Nucleus accumbens (tissue), 56 donors: ENCODE data around the gene EXOC4.
"Not testable (repeated sequence)": the region's sequence is repeated elsewhere in the genome, so short reads cannot be mapped to it uniquely, and the experiment has no call there.

Experiments used
- DNase-seq, 56 donors: peaks; one replicate each; lab custom pipeline; 2025; lab: John Stamatoyannopoulos, UW

EXOC4 gene

DNA sequence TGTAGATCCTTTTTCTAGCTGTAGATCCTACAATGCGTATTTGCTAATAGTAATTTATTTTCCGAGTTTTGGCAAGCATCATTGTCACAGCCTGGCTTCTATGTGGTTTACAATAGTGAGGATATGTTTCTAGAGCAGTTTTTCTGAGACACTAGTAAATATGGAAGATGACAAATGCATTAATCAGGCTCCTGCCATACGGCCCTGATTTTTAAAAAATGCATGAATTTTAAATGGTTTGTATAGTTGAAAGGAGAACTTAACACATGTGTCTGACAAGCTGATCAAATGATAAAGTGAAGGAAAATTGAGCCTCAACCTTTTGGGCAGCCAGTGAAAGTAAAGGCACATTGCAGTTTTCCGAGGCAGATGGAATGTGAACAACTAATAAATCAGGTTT lies 354.1 kb downstream of the EXOC4 start:
- no peak for DNase-seq

- no peak for DNase-seq
Measured at GRCh38 chr7:133609806-133610205, 356.9 kb downstream of the EXOC4 start.

GRCh38 chr7:133611955-133612354 lies 359.1 kb downstream of the EXOC4 start:
- DNase-seq, result no peak

GRCh38 chr7:133613250-133613790 lies 360.4 kb downstream of the EXOC4 start:
- no peak for DNase-seq

- no peak for DNase-seq
Measured at GRCh38 chr7:133614251-133614650, 361.4 kb downstream of the EXOC4 start.

DNA sequence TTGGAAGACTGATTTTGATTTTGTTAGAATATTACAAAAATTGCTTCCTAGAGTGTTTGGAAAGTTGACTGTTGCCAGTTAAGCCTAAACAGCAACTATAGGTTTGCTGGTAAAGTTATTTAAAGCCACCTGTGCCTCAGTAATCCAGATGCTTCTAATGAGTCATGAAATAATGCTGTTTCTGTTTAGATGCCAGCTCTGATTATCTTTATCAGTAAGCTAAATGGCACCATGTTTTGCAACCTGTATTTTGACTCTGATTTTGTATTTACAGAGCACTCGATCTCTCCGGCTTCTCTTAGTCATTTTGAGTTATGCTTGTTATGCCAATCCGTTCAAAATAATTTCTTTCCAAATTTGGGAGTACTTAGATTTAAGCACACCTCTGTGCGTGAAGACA lies 366.1 kb downstream of the EXOC4 start:
- DNase-seq, result no peak

GRCh38 chr7:133619491-133619890 lies 366.6 kb downstream of the EXOC4 start:
- no peak for DNase-seq

GRCh38 chr7:133623721-133624120 lies 370.8 kb downstream of the EXOC4 start:
- no peak for DNase-seq

GRCh38 chr7:133625046-133625445 lies 372.2 kb downstream of the EXOC4 start:
- DNase-seq, result no peak

DNA sequence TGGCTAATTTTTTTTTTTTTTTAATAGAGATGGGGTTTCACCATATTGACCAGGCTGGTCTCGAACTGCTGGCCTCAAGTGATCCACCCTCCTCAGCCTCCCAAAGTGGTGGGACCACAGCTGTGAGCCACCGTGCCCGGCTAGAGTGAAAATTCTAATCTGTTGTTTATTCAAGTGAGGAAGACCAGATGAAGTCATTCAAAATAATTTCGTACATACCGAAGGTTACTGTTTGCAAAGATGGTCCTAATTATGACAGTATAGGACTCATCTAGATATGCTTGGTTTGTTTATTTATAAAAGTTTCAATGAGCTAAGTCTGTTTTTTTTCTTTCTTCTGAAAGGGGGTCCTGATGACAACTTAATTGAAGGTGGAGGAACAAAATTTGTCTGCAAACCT lies 376.8 kb downstream of the EXOC4 start:
- no peak for DNase-seq

- no peak for DNase-seq
Measured at GRCh38 chr7:133633055-133633454, 380.2 kb downstream of the EXOC4 start.

DNA sequence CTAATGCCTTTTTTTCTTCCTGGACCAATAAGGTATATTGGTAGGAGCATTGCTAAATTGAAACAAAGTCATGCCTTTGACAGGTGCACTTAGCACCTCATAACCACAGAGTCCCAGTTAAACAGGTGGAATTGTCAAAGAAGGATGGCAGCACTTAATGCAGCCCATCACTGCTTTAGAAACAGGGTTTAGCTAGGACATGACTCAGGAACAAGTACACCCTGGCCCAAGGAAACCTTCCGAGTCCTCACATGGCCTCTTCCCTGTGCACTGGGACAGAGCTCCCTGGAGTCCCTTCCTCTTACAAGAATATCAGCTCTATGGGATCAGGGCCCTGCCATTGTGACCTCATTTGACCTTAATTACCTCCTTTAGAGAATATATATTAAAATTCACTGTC lies 382.7 kb downstream of the EXOC4 start:
- no peak for DNase-seq

DNA sequence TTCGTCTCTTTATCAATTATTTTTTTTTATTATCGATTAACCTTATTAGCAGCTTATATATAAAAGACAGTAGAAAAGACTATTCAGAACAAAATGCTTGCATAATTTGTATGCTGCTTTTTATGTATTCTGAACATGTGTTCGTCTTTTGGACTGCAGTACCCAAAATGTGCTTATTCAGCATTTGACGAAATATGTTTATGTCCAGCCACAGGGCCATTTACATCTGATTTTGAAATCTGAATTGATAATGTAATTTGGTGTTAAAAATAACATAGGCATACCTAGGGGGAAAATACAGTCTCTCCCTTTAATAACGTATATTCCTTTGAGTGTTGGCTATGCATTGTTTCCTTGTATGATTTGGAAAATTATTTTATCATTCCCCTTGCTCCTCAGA lies 386.0 kb downstream of the EXOC4 start:
- no peak for DNase-seq

- DNase-seq, result no peak
Measured at GRCh38 chr7:133641436-133641835, 388.6 kb downstream of the EXOC4 start.

GRCh38 chr7:133642907-133643306 lies 390.0 kb downstream of the EXOC4 start:
- DNase-seq, result no peak

- DNase-seq, result not testable (repeated sequence)
Measured at GRCh38 chr7:133643652-133644051, 390.8 kb downstream of the EXOC4 start.

DNA sequence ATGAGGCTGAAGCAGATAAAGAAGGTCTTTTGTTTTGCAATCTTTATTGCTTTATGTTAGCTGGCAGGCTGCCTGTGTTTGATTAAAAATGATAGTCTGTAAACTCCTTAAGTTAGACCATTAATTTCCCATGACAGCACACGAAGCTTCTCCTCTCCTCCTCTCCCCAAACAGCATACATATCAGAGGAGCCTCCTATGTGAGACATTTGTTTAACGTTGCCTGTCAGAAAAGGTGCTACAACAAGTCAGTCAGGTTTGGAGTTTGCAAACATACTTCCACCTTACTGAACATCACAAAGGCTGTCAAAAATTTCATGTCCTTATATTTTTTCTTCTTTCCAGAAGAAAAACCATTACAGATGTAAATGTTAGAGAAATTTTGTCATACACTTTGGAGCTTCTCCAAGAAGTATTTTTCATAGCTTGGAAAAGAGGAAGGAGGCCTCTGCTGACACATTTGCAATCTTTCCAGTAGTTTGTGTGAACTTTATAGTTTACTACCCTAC lies 393.1 kb downstream of the EXOC4 start:
- DNase-seq, result no peak

GRCh38 chr7:133646472-133647315 lies 393.8 kb downstream of the EXOC4 start:
- DNase-seq, result no peak

DNA sequence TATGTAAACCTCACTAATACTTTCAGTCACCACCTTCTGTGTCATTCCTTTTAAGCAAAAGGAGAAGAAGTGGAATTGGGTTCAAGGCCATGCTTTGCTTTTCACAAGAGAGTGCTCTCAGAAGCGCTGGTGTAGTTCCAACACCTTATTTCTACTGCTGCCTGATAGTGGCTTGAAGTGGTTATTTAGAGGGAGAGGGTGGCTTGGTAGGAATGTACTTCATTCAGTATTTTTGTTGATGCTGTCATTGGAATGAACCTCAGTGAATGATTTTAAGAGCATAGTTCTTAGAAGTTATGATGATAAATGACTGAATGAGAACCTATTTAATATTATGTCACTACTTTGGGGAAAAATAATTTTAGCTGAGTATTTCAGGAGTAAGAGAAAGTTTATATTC lies 396.7 kb downstream of the EXOC4 start:
- DNase-seq, result no peak

DNA sequence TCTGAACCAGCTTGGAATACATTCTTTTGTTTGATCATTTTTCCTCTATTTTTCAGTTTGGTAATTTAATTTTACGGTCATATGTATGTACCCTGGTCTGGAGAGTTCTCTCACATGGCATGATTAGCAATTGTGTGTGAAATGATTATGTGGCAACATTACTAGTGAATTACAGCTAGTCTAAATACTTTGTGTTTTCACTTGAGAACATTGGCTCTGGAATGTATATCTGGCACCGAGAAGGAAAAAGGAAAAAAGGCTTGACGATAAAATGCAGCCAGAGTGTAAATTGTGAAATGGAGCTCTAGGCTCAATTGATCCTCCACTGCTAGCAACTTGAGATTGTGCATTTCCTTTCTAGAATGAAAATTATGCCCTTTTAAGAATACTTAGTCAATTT lies 397.2 kb downstream of the EXOC4 start:
- no peak for DNase-seq

DNA sequence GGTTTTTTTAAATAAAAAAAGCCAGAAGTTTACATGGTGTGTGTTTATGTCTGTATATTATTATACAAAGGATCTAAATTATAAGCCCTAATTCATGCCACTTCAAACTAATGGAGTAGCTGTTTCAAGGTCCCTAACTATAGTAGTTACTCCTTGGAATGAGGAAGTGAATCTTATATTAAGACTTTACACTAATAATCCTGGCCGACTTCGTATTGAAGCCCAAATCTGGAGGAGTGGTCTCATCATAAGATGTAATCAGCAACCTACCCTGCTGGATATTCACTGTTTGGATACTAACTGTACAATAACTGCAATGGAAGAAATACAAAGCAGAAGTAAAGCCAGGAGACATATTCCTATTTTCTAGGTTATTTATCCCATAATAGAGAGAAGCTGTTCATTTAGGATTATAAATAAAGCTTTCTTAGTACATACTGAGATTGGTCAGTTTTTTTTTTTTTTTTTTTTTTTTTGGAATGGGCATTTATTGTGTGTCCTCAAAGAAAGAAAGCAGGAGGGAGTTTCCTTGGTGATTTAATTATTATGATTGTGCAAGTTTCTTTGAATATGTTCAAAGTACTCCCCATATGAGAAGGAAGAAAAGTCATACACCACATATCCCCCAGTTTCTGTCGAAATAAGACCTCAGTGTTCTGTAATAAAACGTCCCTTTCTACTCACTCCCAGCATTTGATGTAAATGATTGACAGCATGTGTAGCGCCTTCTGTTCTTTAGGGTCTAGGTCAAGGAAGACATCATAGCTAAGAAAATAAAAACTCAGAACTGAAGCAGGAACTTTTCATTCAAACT lies 397.8 kb downstream of the EXOC4 start:
- DNase-seq, result no peak
